ENCODE results near the gene ZCWPW1.
A peak's percentile ranks its signal among the peaks of the same experiment; 100 is the strongest.

ZCWPW1 gene

GRCh38 chr7:100402241-100402640, 26.3 kb downstream of the ZCWPW1 start:
- in situ Hi-C loops (cut with HindIII; ENCODE audit: low pct_ligation_motif_present, low sequenced_read_pairs): no loop called here
- H3K36me3 ChIP-seq (replicated peaks): no peaks in the 10 kb centered on the region
- DNase-seq: no peak
- no peak overlapping the region for H3K27ac ChIP-seq
- no peak overlapping the region for H3K4me3 ChIP-seq (ENCODE audit: low read depth, low read length)
- peaks cover 6% of the 10 kb centered on the region for H3K27me3 ChIP-seq (replicated peaks)
- TF ChIP-seq CTCF (IDR thresholded peaks at IDR 0.05; ENCODE audit: low read depth, low read length, missing control alignments): no peak

GRCh38 chr7:100401811-100402210, 26.7 kb downstream of the ZCWPW1 start:
- H3K36me3 ChIP-seq (replicated peaks): no peaks in the 10 kb centered on the region
- in situ Hi-C loops (cut with HindIII; ENCODE audit: low pct_ligation_motif_present, low sequenced_read_pairs): no loop called here

GRCh38 chr7:100400656-100401055, 27.8 kb downstream of the ZCWPW1 start:
- peak; percentile 46 for TF ChIP-seq CTCF (IDR thresholded peaks at IDR 0.05; ENCODE audit: low read depth, low read length, missing control alignments)
- in situ Hi-C loops (cut with HindIII; ENCODE audit: low pct_ligation_motif_present, low sequenced_read_pairs): no loop called here
- DNase-seq: no peak
- H3K27ac ChIP-seq: no peak overlapping the region
- no peaks in the 10 kb centered on the region for H3K36me3 ChIP-seq (replicated peaks)
- peaks cover 6% of the 10 kb centered on the region for H3K27me3 ChIP-seq (replicated peaks)
- H3K4me3 ChIP-seq (ENCODE audit: low read depth, low read length): no peak overlapping the region

More at GRCh38 chr7:100401811-100402210, 26.7 kb downstream of the ZCWPW1 start:
- no peak for TF ChIP-seq CTCF (IDR thresholded peaks at IDR 0.05; ENCODE audit: low read depth, low read length, missing control alignments)
- Histone ChIP-seq H3K27me3 (replicated peaks) (peaks cover 6% of the 10 kb centered on the region), H3K4me3 (ENCODE audit: low read depth, low read length) (no peak overlapping the region), H3K27ac (no peak overlapping the region)
- DNase-seq: no peak

GRCh38 chr7:100400041-100400440, 28.5 kb downstream of the ZCWPW1 start:
- no peaks in the 10 kb centered on the region for H3K36me3 ChIP-seq (replicated peaks)
- H3K27me3 ChIP-seq (replicated peaks): peaks cover 6% of the 10 kb centered on the region
- no peak overlapping the region for H3K27ac ChIP-seq
- TF ChIP-seq CTCF (IDR thresholded peaks at IDR 0.05; ENCODE audit: low read depth, low read length, missing control alignments): no peak
- H3K4me3 ChIP-seq (ENCODE audit: low read depth, low read length): no peak overlapping the region
- DNase-seq: no peak
- in situ Hi-C loops (cut with HindIII; ENCODE audit: low pct_ligation_motif_present, low sequenced_read_pairs): no loop called here

- Histone ChIP-seq H3K27me3 (replicated peaks) (peaks cover 2% of the 10 kb centered on the region), H3K27ac (no peak overlapping the region), H3K4me3 (ENCODE audit: low read depth, low read length) (no peak overlapping the region), H3K36me3 (replicated peaks) (no peaks in the 10 kb centered on the region)
- in situ Hi-C loops (cut with HindIII; ENCODE audit: low pct_ligation_motif_present, low sequenced_read_pairs): no loop called here
- no peak for DNase-seq
- no peak for TF ChIP-seq CTCF (IDR thresholded peaks at IDR 0.05; ENCODE audit: low read depth, low read length, missing control alignments)
These were observed 30.3 kb downstream of the ZCWPW1 start for GRCh38 chr7:100398239-100398638.

DNA sequence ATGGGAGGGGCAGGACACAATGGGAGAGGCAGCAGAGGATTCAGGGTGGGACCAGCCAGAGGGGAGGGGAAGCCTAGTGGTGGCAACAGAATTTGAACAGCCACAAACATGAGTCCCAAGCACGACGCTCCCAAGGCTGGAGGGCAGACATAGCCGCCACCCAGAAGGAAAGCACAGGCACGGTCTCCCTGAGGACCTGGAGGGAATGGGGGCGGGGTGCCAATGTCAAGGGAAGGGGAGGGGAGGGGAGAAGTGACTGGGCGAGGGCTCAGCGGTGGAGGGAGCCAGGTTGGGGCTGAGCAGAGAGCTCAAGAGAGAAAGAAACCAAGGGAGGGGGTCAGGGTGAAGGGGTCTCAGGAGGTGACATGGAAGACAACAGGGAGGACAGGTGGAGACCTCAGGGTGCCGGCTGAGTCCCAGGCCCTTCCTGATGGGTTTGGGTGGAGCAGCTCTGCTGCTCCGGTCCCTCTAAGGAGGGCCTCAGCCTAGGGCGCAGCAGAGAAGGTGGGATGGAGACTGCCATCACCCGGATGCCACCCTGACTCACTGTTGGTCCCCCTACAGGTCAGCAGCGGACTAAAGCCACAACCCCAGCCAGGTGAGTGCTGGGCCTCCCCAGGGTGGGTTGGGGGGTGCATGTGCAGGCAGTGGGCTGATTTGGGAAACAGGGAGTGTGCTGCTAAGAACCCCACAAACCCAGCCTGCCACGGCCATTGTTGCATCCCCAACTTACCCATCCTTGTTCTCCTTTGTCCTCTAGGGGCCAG, 31.0 kb downstream of the ZCWPW1 start:
- DNase-seq: no peak
- Histone ChIP-seq H3K36me3 (replicated peaks) (no peaks in the 10 kb centered on the region), H3K4me3 (ENCODE audit: low read depth, low read length) (no peak overlapping the region), H3K27me3 (replicated peaks) (peaks cover 2% of the 10 kb centered on the region), H3K27ac (no peak overlapping the region)
- peak; percentile 15 for TF ChIP-seq CTCF (IDR thresholded peaks at IDR 0.05; ENCODE audit: low read depth, low read length, missing control alignments)
- in situ Hi-C loops (cut with HindIII; ENCODE audit: low pct_ligation_motif_present, low sequenced_read_pairs): no loop called here

All from brain microvascular endothelial cell (primary cell).